OCI-LY1 (cell line): Measurements from ENCODE around the gene MTHFD1L.

Source experiments
- H2AFZ ChIP-seq: fragments of 200-600 bp; sonication (generic), shearing (Covaris generic); 2 replicates; pipeline ENCODE4 v1.6.0; 2014; ENCODE audit warnings: antibody characterized with exemption, mild to moderate bottlenecking, low read length
- H3F3A ChIP-seq: fragments of 200-600 bp; sonication (generic), shearing (Covaris generic); 2 replicates; pipeline ENCODE4 v1.6.0; 2014; ENCODE audit warnings: mild to moderate bottlenecking, antibody characterized with exemption, low read length, moderate library complexity; ENCODE audit not compliant: insufficient read depth
- H3K27ac ChIP-seq: fragments of 200-600 bp; sonication (generic); 2 replicates; pipeline ENCODE4 v1.5.1; 2014; ENCODE audit warnings: low read length, mixed run types, mild to moderate bottlenecking, low read depth; ENCODE audit not compliant: poor library complexity, severe bottlenecking
- H3K27me3 ChIP-seq: fragments of 200-600 bp; sonication (generic); 2 replicates; pipeline ENCODE4 v1.6.0; 2014; ENCODE audit warnings: antibody characterized with exemption, mild to moderate bottlenecking, low read length, moderate library complexity; ENCODE audit not compliant: insufficient read depth
- H3K36me3 ChIP-seq: fragments of 200-600 bp; sonication (generic); 2 replicates; pipeline ENCODE4 v1.6.1; 2014; ENCODE audit warnings: mild to moderate bottlenecking, antibody characterized with exemption, low read length, moderate library complexity, mixed read lengths; ENCODE audit not compliant: insufficient read depth
- H3K4me1 ChIP-seq: fragments of 200-600 bp; sonication (generic); 2 replicates; pipeline ENCODE4 v1.5.1; 2014; ENCODE audit warnings: mild to moderate bottlenecking, low read length, moderate library complexity; ENCODE audit not compliant: insufficient read depth, severe bottlenecking
- H3K4me2 ChIP-seq: fragments of 200-600 bp; sonication (generic), shearing (Covaris generic); 2 replicates; pipeline ENCODE4 v1.6.1; 2014; ENCODE audit warnings: low read length
- H3K4me3 ChIP-seq: fragments of 200-600 bp; sonication (generic); 2 replicates; pipeline ENCODE4 v1.5.1; 2014; ENCODE audit warnings: low read length, low read depth, mild to moderate bottlenecking, mixed read lengths; ENCODE audit not compliant: poor library complexity, severe bottlenecking
- H3K79me2 ChIP-seq: fragments of 200-600 bp; shearing (Covaris generic); 2 replicates; pipeline ENCODE4 v1.6.1; 2016; ENCODE audit warnings: mixed run types, low read length, mixed read lengths; ENCODE audit not compliant: insufficient read depth
- H3K9ac ChIP-seq: fragments of 200-600 bp; sonication (generic), shearing (Covaris generic); 2 replicates; pipeline ENCODE4 v1.6.1; 2014; ENCODE audit warnings: mild to moderate bottlenecking, low read length, mixed read lengths
- H3K9me2 ChIP-seq: fragments of 200-600 bp; sonication (generic), shearing (Covaris generic); 2 replicates; pipeline ENCODE4 v1.6.1; 2014; ENCODE audit warnings: low read depth, mild to moderate bottlenecking, low read length, mixed read lengths
- H3K9me3 ChIP-seq: fragments of 200-600 bp; shearing (Covaris generic); 2 replicates; pipeline ENCODE4 v1.6.1; 2014; ENCODE audit warnings: low read length, mixed read lengths
- H4K20me1 ChIP-seq: fragments of 200-600 bp; sonication (generic), shearing (Covaris generic); 2 replicates; pipeline ENCODE4 v1.6.0; 2016; ENCODE audit warnings: mild to moderate bottlenecking, low read length; ENCODE audit not compliant: insufficient read depth
- EZH2 ChIP-seq: fragments of 200-600 bp; sonication (generic), shearing (Covaris generic); IDR thresholded peaks from 2 replicates; pipeline ENCODE4 v1.8.0; 2017; ENCODE audit warnings: borderline replicate concordance, mixed run types, mild to moderate bottlenecking, antibody characterized with exemption, low read length, moderate library complexity, mixed read lengths
- TF ChIP-seq, protein P1 (sequence below): fragments of 200-600 bp; sonication (generic), shearing (Covaris generic); IDR thresholded peaks from 2 replicates; pipeline ENCODE4 v1.5.1; 2017; ENCODE audit warnings: mild to moderate bottlenecking, antibody characterized with exemption, low read length, moderate library complexity, mixed read lengths

Gene MTHFD1L

DNA sequence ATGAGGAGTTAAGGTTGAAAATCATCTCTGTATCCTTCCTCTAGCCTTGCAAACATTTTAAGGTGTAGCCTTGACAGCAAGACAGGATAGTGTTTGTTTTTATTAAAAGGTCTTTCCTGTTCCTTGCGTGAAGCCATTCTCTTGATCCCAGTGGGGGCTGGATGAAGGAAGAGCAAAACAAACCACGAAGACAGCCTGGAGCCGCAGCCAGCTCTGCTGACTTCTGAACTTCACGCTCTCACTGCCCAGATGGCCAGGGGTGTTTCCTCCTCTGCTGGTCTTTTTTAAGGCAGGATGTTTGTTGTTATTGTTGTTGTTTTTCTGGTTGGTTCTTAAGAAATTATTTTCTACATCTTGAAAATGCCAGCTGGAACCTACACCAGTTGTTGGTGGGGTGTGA lies 156.4 kb downstream of the MTHFD1L start:
- no peaks in the 10 kb centered on the region for H4K20me1 ChIP-seq
- TF ChIP-seq, protein P1, sequence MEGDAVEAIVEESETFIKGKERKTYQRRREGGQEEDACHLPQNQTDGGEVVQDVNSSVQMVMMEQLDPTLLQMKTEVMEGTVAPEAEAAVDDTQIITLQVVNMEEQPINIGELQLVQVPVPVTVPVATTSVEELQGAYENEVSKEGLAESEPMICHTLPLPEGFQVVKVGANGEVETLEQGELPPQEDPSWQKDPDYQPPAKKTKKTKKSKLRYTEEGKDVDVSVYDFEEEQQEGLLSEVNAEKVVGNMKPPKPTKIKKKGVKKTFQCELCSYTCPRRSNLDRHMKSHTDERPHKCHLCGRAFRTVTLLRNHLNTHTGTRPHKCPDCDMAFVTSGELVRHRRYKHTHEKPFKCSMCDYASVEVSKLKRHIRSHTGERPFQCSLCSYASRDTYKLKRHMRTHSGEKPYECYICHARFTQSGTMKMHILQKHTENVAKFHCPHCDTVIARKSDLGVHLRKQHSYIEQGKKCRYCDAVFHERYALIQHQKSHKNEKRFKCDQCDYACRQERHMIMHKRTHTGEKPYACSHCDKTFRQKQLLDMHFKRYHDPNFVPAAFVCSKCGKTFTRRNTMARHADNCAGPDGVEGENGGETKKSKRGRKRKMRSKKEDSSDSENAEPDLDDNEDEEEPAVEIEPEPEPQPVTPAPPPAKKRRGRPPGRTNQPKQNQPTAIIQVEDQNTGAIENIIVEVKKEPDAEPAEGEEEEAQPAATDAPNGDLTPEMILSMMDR = no peak
- no peak for TF ChIP-seq EZH2
- H3K4me2 ChIP-seq = no peak overlapping the region
- no peak overlapping the region for H2AFZ ChIP-seq
- H3K36me3 ChIP-seq = peaks cover 68% of the 10 kb centered on the region
- H3K9me2 ChIP-seq = no peaks in the 10 kb centered on the region
- no peaks in the 10 kb centered on the region for H3F3A ChIP-seq
- H3K79me2 ChIP-seq = no peaks in the 10 kb centered on the region
- H3K9ac ChIP-seq = no peak overlapping the region
- H3K9me3 ChIP-seq = no peaks in the 10 kb centered on the region
- H3K4me3 ChIP-seq = no peak overlapping the region
- H3K4me1 ChIP-seq = no peaks in the 10 kb centered on the region
- H3K27me3 ChIP-seq = no peaks in the 10 kb centered on the region
- no peak overlapping the region for H3K27ac ChIP-seq

DNA sequence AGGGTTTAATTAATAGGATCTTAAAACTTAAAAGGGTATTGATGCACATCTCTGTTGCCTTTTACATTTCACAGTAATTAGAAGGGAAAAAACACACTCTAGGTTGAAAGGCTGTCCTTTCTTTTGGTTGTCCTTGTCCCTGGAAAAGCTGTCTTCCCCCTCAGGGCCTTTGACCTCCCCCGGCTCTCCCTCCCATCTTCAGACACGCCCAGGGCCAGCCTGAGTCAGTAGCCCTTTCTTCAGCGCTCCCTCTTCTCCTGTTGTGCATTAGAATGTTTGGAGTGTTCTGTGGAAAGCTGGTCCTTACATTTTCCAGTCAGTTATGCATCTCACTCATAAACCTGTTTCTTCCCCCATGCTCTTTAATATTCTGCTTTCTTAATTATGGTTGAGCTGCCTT lies 157.0 kb downstream of the MTHFD1L start:
- H3F3A ChIP-seq = no peaks in the 10 kb centered on the region
- no peaks in the 10 kb centered on the region for H3K79me2 ChIP-seq

GRCh38 chr6:151023342-151023741 lies 157.8 kb downstream of the MTHFD1L start:
- no peaks in the 10 kb centered on the region for H3K27me3 ChIP-seq
- no peaks in the 10 kb centered on the region for H3K4me1 ChIP-seq
- H3K9ac ChIP-seq = no peak overlapping the region
- no peak for TF ChIP-seq EZH2
- TF ChIP-seq, protein P1 = no peak
- no peaks in the 10 kb centered on the region for H3K79me2 ChIP-seq
- no peaks in the 10 kb centered on the region for H3F3A ChIP-seq
- peaks cover 68% of the 10 kb centered on the region for H3K36me3 ChIP-seq
- no peaks in the 10 kb centered on the region for H4K20me1 ChIP-seq
- no peak overlapping the region for H3K27ac ChIP-seq
- no peaks in the 10 kb centered on the region for H3K9me3 ChIP-seq
- no peak overlapping the region for H3K4me3 ChIP-seq
- H3K9me2 ChIP-seq = no peaks in the 10 kb centered on the region
- no peak overlapping the region for H3K4me2 ChIP-seq
- no peak overlapping the region for H2AFZ ChIP-seq

More for the DNA sequence above, 157.0 kb downstream of the MTHFD1L start:
- no peaks in the 10 kb centered on the region for H3K9me3 ChIP-seq
- H3K36me3 ChIP-seq = peaks cover 68% of the 10 kb centered on the region
- H3K4me1 ChIP-seq = no peaks in the 10 kb centered on the region
- H2AFZ ChIP-seq = no peak overlapping the region
- H3K27ac ChIP-seq = no peak overlapping the region
- no peak overlapping the region for H3K4me3 ChIP-seq
- no peaks in the 10 kb centered on the region for H3K27me3 ChIP-seq
- H4K20me1 ChIP-seq = no peaks in the 10 kb centered on the region
- no peak overlapping the region for H3K4me2 ChIP-seq
- no peak overlapping the region for H3K9ac ChIP-seq
- TF ChIP-seq, protein P1 = no peak
- no peak for TF ChIP-seq EZH2
- no peaks in the 10 kb centered on the region for H3K9me2 ChIP-seq
